GM19025 (cell line): ENCODE results near the gene STRBP.
"Not testable (repeated sequence)": the region's sequence is repeated elsewhere in the genome, so short reads cannot be mapped to it uniquely, and the experiment has no call there.

ENCODE experiments used
- ATAC-seq: cut with Tn5 transposase; IDR thresholded peaks from one replicate; pipeline ENCODE4 v1.9.1; 2021; ENCODE audit warnings: mild to moderate bottlenecking, low read depth, moderate library complexity; ENCODE audit not compliant: unreplicated experiment

Gene STRBP

DNA sequence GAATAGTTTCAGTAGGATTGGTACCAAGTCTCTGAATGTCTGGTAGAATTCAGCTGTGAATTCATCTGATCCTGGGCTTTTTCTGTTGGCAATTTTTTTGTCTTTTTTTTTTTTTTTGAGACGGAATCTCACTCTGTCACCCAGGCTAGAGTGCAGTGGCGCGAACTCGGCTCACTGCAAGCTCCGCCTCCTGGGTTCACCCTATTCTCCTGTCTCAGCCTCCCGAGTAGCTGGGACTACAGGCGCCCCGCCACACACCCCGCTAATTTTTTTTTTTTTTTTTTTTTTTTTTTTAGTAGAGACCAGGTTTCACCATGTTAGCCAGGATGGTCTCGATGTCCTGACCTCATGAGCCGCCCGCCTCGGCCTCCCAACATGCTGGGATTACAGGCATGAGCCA, 67.9 kb downstream of the STRBP start:
- ATAC-seq: not testable (repeated sequence)

- ATAC-seq: no peak
Measured at GRCh38 chr9:123196124-123196523, 72.3 kb downstream of the STRBP start.

GRCh38 chr9:123194023-123194422, 74.4 kb downstream of the STRBP start:
- no peak for ATAC-seq

DNA sequence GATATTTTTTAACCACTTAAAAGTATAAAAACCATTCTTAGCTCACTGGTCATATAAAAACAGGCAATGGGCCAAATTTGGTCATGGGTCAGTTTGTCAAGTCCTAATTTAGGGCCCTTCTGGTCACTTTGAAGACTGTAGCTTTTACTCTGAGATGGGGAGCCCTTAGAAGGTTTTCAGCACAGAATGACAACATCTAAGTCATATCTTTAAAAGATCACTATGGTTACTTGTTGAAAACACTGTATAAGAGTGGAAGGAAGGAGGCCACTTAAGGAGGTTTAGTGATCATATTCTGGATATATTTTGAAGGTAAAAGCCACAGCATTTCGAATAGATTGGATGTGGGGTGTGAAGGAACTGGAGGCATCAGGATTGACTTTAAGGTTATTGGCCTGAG, 76.7 kb downstream of the STRBP start:
- ATAC-seq: no peak

- no peak for ATAC-seq
Measured at GRCh38 chr9:123191260-123191659, 77.1 kb downstream of the STRBP start.

DNA sequence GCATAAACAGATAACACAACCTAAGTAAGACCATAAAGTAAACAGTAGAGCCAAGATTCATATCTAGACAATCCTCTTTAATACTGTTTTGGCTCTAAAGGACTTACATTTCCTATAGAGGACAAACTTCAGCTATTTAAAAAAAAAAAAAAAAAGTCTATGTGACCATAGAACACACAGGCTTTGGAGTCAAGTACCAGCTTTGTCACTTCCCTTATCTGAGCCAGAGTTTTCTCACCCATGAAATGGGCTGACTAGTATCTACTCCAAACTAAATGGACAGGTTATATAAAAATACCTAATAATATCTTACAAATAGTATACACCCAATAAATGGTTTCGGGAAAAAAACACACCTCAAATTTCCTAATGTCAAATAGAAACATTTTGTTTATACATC, 81.3 kb downstream of the STRBP start:
- no peak for ATAC-seq

DNA sequence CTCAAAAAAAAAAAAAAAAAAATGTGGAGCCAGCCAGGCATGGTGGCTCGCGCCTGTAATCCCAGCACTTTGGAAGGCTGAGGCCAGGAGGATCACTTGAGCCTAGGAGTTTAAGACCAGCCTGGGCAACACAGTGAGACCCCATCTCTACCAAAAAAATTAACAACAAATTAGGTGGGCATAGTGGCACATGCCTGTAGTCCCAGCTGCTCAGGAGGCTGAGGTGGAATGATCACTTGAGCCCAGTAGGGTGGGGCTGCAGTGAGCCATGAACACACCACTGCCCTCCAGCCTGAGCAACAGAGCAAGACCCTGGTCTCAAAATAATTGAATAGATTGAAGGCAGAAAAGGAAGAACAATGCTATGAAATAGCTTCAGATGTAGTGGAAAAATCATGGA, 82.4 kb downstream of the STRBP start:
- ATAC-seq: not testable (repeated sequence)

DNA sequence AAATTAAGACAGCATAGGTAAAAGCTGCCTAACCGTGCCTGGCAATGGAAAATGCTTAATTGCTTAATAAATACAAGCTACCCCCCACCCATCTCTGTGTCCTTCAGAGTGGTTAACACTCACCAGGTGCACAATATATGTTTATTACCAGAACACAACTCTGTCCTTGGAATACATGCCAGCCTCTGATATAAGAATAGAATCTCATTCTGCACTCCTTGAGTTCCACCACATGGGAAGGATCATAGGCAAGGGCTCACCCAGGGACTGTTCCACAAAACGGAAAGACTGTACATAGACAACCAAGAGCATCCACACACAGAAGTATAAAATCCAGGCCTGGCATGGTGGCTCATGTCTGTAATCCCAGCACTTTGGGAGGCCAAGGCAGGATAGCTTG, 91.4 kb downstream of the STRBP start:
- no peak for ATAC-seq

GRCh38 chr9:123175854-123176629, 92.3 kb downstream of the STRBP start:
- ATAC-seq: no peak

- peak; percentile 85 for ATAC-seq
Measured at GRCh38 chr9:123174887-123175518, 93.4 kb downstream of the STRBP start.

DNA sequence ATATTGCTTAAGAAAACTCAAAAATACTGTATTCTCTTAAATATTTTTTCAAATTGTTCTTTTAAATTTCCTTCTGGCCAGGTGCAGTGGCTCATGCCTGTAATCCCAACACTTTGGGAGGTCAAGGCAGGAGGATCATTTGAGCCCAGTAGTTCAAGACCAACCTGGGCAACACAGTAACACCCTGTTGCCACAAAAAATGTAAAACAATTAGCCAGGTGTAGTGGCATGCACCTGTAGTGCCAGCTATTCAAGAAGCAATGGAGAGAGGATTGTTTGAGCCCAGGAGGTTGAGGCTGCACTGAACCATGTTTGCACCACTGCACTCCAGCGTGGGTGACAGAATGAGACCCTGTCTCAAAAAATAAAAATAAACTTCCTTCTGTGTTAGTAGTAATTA, 94.3 kb downstream of the STRBP start:
- no peak for ATAC-seq

DNA sequence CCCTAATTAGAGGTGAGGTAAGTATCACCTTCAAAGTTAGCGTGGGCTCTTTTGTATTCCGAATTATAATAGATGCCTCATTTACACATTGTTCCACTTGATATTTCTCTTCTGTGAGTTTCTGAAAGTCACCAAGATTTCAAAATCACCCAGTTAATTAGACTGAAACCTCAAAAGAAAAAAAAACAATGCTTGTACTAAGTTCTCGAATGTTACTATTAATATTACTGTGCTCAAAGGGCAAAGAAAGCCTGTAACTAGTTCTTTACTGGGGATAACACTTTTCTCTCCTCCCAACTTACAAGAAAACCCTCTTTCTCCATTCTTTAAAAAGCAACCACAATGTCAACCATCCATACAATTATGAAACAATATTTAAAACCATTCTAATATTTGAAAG, 98.5 kb downstream of the STRBP start:
- ATAC-seq: no peak

GRCh38 chr9:123168586-123168985, 99.8 kb downstream of the STRBP start:
- no peak for ATAC-seq

DNA sequence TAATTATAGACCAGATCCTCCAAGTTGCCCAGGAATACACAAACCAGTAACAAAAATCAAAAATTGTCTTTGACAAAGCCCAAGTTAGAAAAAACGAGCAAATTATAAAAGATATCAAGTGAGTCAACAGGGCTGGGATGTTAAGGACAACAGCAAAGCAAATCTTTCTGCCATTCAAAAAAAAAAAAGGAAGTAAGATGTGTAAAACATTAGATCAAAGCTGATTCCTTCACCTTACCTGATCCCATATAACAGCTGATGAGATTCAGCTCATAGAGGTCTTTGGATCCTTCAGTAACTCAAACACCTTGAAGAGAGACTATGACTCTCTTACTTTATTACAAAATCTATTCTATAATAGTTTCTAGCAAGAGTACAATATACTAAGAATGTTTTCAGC, 100.9 kb downstream of the STRBP start:
- no peak for ATAC-seq

GRCh38 chr9:123165813-123166212, 102.6 kb downstream of the STRBP start:
- no peak for ATAC-seq

DNA sequence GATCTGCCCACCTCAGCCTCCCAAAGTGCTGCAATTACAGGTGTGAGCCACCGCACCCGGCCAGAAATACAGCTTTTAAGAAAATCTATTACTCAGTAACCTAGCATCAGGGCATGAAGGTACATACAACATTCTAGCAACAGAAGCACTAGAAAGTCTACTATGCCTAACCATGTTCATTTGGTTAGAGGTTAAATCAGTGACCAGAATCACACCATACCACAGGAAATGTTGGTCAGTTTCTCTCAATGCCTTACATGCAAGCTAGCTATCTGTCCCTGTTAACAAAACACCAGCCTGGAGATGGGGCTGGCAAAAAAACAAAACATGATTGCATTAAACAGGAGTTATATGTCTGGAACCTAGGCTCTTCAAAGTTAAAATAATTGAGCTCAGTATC, 104.1 kb downstream of the STRBP start:
- ATAC-seq: peak; percentile 58

- ATAC-seq: no peak
Measured at GRCh38 chr9:123162791-123163345, 105.5 kb downstream of the STRBP start.

DNA sequence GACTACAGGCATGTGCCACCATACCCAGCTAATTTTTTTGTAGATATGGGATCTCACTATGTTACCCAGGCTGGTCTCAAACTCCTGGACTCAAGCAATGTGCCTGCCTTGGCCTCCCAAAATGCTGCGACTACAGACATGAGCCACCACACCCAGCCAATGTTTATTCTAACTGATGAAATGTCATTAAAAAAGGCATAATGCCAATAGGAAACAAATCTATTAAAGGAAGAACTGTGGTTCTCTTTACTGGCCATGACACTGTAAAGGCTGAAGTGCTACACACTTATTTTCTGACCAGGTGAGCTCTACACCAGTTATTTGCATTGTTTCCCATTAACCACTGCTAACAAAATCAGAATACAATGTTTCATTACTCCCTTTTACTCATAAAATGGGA, 106.0 kb downstream of the STRBP start:
- ATAC-seq: no peak

GRCh38 chr9:123157221-123157620, 111.2 kb downstream of the STRBP start:
- ATAC-seq: no peak

DNA sequence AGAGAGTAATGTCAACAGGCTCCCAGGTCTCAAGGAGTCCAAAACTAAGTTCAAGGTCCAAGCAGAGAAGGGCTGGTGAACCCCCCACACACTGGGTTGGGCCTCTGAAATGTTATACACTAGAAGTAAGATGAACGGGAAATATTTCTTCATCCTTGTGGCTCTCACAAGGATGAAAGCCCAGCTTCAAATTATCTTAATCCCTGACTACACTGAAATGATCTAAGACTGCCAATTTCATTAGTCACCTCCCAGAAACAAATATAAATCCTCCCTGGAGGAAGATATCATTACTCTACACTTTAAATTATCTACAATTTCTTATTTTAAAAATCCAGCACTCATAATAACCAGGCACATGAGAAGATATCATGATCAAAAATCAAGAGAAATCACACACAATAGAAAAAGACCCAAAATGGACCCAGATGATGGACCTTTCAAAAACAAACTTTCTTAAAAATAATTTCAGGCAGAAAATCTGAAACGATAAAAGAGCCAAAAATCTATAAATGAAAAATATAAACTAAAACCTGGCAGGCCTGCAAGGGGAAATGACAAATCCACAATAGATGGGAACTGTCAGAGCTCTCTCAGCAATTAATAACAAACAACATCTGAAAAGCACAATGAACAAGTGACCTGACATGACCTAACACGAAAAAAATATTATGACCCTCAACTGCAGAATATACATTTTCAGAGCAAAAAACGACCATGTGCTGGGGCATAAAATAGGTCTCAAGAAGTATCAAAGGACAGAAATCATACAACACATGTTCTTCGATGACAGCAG, 117.5 kb downstream of the STRBP start:
- no peak for ATAC-seq

- no peak for ATAC-seq
Measured at GRCh38 chr9:123149067-123149466, 119.3 kb downstream of the STRBP start.
